Activated naive CD4-positive, alpha-beta T cell treated with Interleukin-2 at 50 U/mL for 16 hours (primary cell): ENCODE results near the gene STAC3.
"Not testable (repeated sequence)": the region's sequence is repeated elsewhere in the genome, so short reads cannot be mapped to it uniquely, and the experiment has no call there.

Experiments used
- DNase-seq: peaks from one replicate; pipeline ENCODE4 v3.0.0-alpha.2; 2020

STAC3 gene

GRCh38 chr12:57250956-57251355, at the start of gene STAC3:
STAC3 (minus strand) TSS chr12:57251187; CDS start chr12:57249636, 1,551 bp downstream.
- no peak for DNase-seq

- DNase-seq, result no peak
Measured at GRCh38 chr12:57299514-57300016, 48.6 kb upstream of the STAC3 start.

GRCh38 chr12:57296291-57296690, 45.3 kb upstream of the STAC3 start:
- no peak for DNase-seq

GRCh38 chr12:57282073-57282472, 31.1 kb upstream of the STAC3 start:
- DNase-seq, result not testable (repeated sequence)

GRCh38 chr12:57280211-57281062, 29.4 kb upstream of the STAC3 start:
- DNase-seq, result peak; percentile 75

GRCh38 chr12:57278465-57279381, 27.7 kb upstream of the STAC3 start:
- no peak for DNase-seq

GRCh38 chr12:57276935-57277563, 26.1 kb upstream of the STAC3 start:
- no peak for DNase-seq

- not testable (repeated sequence) for DNase-seq
Measured at GRCh38 chr12:57276233-57276632, 25.2 kb upstream of the STAC3 start.

GRCh38 chr12:57273516-57273915, 22.5 kb upstream of the STAC3 start:
- no peak for DNase-seq

- DNase-seq, result no peak
Measured at GRCh38 chr12:57272337-57273151, 21.6 kb upstream of the STAC3 start.

- DNase-seq, result no peak
Measured at GRCh38 chr12:57270966-57271470, 20.0 kb upstream of the STAC3 start.

- no peak for DNase-seq
Measured at GRCh38 chr12:57268264-57268663, 17.3 kb upstream of the STAC3 start.

- no peak for DNase-seq
Measured at GRCh38 chr12:57266681-57267080, 15.7 kb upstream of the STAC3 start.

GRCh38 chr12:57263096-57263495, 12.1 kb upstream of the STAC3 start:
- no peak for DNase-seq

- no peak for DNase-seq
Measured at GRCh38 chr12:57262126-57262822, 11.3 kb upstream of the STAC3 start.

GRCh38 chr12:57261428-57261865, 10.5 kb upstream of the STAC3 start:
- DNase-seq, result no peak

GRCh38 chr12:57260366-57260765, 9.4 kb upstream of the STAC3 start:
- DNase-seq, result no peak

- DNase-seq, result no peak
Measured at GRCh38 chr12:57258977-57259970, 8.3 kb upstream of the STAC3 start.

GRCh38 chr12:57255916-57256315, 4.9 kb upstream of the STAC3 start:
- DNase-seq, result no peak
